WTC11 (cell line): ENCODE results near the gene TRAP1.

Experiments
- ESRRA ChIP-seq: sonication (generic); formaldehyde crosslinking; IDR thresholded peaks from 2 replicates; pipeline ENCODE4 v1.8.1; 2022; ENCODE audit warnings: mild to moderate bottlenecking, missing genetic modification reagents, borderline replicate concordance
- FOXJ3 ChIP-seq: sonication (generic); formaldehyde crosslinking; IDR thresholded peaks from 2 replicates; pipeline ENCODE4 v1.9.0; 2021; ENCODE audit warnings: missing genetic modification reagents, mild to moderate bottlenecking, borderline replicate concordance

- TF ChIP-seq FOXJ3 (CRISPR knock-in tag) (no peak), ESRRA (no peak)
These were observed 26.8 kb downstream of the TRAP1 start for GRCh38 chr16:3690470-3690928.
